Measurements from ENCODE around the gene WSB1. TPM values are rescaled to one million over a fixed set of nuclear protein-coding genes. Genes with fewer than 3 reads are reported as not detected.

WSB1 gene
- total and polyA plus RNA-seq, 2 of the 8 experiments (the other 6 are each of a cell fraction or from before 2014, with no cell fraction given): 113 to 140 TPM

GRCh38 chr17:27264068-27264812 is 29.7 kb upstream of the WSB1 start (continued):
- TF ChIP-seq CHD7 (IDR thresholded peaks at IDR 0.05; ENCODE audit: insufficient replicate concordance, low read length) (no peak), RAD21 (IDR thresholded peaks at IDR 0.05 in 1 of 2, conservative IDR thresholded peaks at IDR 0.05 in 1 of 2; ENCODE audit: low read depth in 2 of 2, low read length in 2 of 2) (no peak), BACH1 (IDR thresholded peaks at IDR 0.05; ENCODE audit: low read length) (no peak), BRCA1 (IDR thresholded peaks at IDR 0.05; ENCODE audit: low read depth, low read length) (no peak), CBX5 (IDR thresholded peaks at IDR 0.05; ENCODE audit: low read depth, low read length) (no peak), SIN3A (conservative IDR thresholded peaks at IDR 0.05 in 1 of 2, IDR thresholded peaks at IDR 0.05 in 1 of 2; ENCODE audit: low read depth in 1 of 2, low read length in 2 of 2) (no peak)

Measured in H1 (cell line).